ACC112 (cell line): Measurements from ENCODE around the gene ANKRD33.

ENCODE experiments used
- H2AFZ ChIP-seq: fragments of 200-600 bp; sonication (generic); one replicate; pipeline ENCODE4 v1.6.0; 2017; ENCODE audit warnings: antibody characterized with exemption, low read length; ENCODE audit not compliant: unreplicated experiment
- H3K27ac ChIP-seq: fragments of 200-600 bp; sonication (generic); 2 replicates; pipeline ENCODE4 v1.5.1; 2014; ENCODE audit warnings: low read depth, mild to moderate bottlenecking, antibody characterized with exemption, low read length, moderate library complexity
- H3K27me3 ChIP-seq: fragments of 200-600 bp; sonication (generic); 2 replicates; pipeline ENCODE4 v1.6.1; 2014; ENCODE audit warnings: mild to moderate bottlenecking, antibody characterized with exemption, low read length, moderate library complexity, mixed read lengths; ENCODE audit not compliant: insufficient read depth
- H3K36me3 ChIP-seq: fragments of 200-600 bp; sonication (generic); 2 replicates; pipeline ENCODE4 v1.6.1; 2016; ENCODE audit warnings: mild to moderate bottlenecking, antibody characterized with exemption, low read length, moderate library complexity, mixed read lengths; ENCODE audit not compliant: insufficient read depth
- H3K4me1 ChIP-seq: fragments of 200-600 bp; sonication (generic); one replicate; pipeline ENCODE4 v1.6.1; 2016; ENCODE audit warnings: low read length, mixed read lengths; ENCODE audit not compliant: insufficient read depth, unreplicated experiment, control insufficient read depth
- H3K4me3 ChIP-seq: fragments of 200-600 bp; sonication (generic); 2 replicates; pipeline ENCODE4 v1.5.1; 2014; ENCODE audit warnings: mild to moderate bottlenecking, low read depth, low read length
- H3K79me2 ChIP-seq: fragments of 200-600 bp; sonication (generic); one replicate; pipeline ENCODE4 v1.6.0; 2016; ENCODE audit warnings: low read length; ENCODE audit not compliant: control insufficient read depth, unreplicated experiment, insufficient read depth

Gene ANKRD33

GRCh38 chr12:51847643-51848325, 40.1 kb upstream of the ANKRD33 start:
- no peak overlapping the region for H3K27ac ChIP-seq
- no peaks in the 10 kb centered on the region for H3K36me3 ChIP-seq
- H3K4me3 ChIP-seq = peak overlapping the region; percentile 64
- H3K4me1 ChIP-seq = peaks cover 5% of the 10 kb centered on the region
- peak overlapping the region; percentile 67 for H2AFZ ChIP-seq
- H3K27me3 ChIP-seq = peaks cover 67% of the 10 kb centered on the region
- H3K79me2 ChIP-seq = no peaks in the 10 kb centered on the region

- Histone ChIP-seq H3K79me2 (no peaks in the 10 kb centered on the region), H3K36me3 (no peaks in the 10 kb centered on the region), H3K4me3 (peak within 1 kb of the TSS; percentile 64), H3K4me1 (peaks cover 5% of the 10 kb centered on the region), H2AFZ (peak within 1 kb of the TSS; percentile 67), H3K27ac (no peak within 1 kb of the TSS), H3K27me3 (peaks cover 65% of the 10 kb centered on the region)
Measured at GRCh38 chr12:51848326-51848727, 39.6 kb upstream of the ANKRD33 start, which contains the start of gene FIGNL2. TSS of gene FIGNL2 (minus strand) at chr12:51848718. CDS start at chr12:51822413, 26,305 bp downstream.

- Histone ChIP-seq H3K4me3 (no peak overlapping the region), H3K4me1 (peaks cover 5% of the 10 kb centered on the region), H2AFZ (no peak overlapping the region), H3K27ac (no peak overlapping the region), H3K27me3 (peaks cover 63% of the 10 kb centered on the region), H3K36me3 (no peaks in the 10 kb centered on the region), H3K79me2 (no peaks in the 10 kb centered on the region)
Measured at GRCh38 chr12:51848841-51849735, 38.8 kb upstream of the ANKRD33 start.

- Histone ChIP-seq H3K27me3 (peaks cover 52% of the 10 kb centered on the region), H3K79me2 (no peaks in the 10 kb centered on the region), H3K4me1 (peaks cover 5% of the 10 kb centered on the region), H2AFZ (no peak overlapping the region), H3K36me3 (no peaks in the 10 kb centered on the region), H3K27ac (no peak overlapping the region), H3K4me3 (no peak overlapping the region)
Measured at GRCh38 chr12:51850081-51850964, 37.6 kb upstream of the ANKRD33 start.

GRCh38 chr12:51850965-51851299, 37.0 kb upstream of the ANKRD33 start:
- Histone ChIP-seq H2AFZ (no peak overlapping the region), H3K4me1 (peaks cover 9% of the 10 kb centered on the region), H3K79me2 (no peaks in the 10 kb centered on the region), H3K27ac (no peak overlapping the region), H3K4me3 (no peak overlapping the region), H3K36me3 (no peaks in the 10 kb centered on the region), H3K27me3 (peaks cover 51% of the 10 kb centered on the region)

GRCh38 chr12:51851413-51852124, 36.3 kb upstream of the ANKRD33 start:
- peaks cover 46% of the 10 kb centered on the region for H3K27me3 ChIP-seq
- no peaks in the 10 kb centered on the region for H3K79me2 ChIP-seq
- no peaks in the 10 kb centered on the region for H3K36me3 ChIP-seq
- no peak overlapping the region for H3K27ac ChIP-seq
- no peak overlapping the region for H2AFZ ChIP-seq
- H3K4me3 ChIP-seq = no peak overlapping the region
- H3K4me1 ChIP-seq = peaks cover 11% of the 10 kb centered on the region

- H3K79me2 ChIP-seq = no peaks in the 10 kb centered on the region
- no peak overlapping the region for H3K4me3 ChIP-seq
- peaks cover 42% of the 10 kb centered on the region for H3K27me3 ChIP-seq
- no peak overlapping the region for H3K27ac ChIP-seq
- H3K4me1 ChIP-seq = peaks cover 9% of the 10 kb centered on the region
- H2AFZ ChIP-seq = no peak overlapping the region
- no peaks in the 10 kb centered on the region for H3K36me3 ChIP-seq
Measured at GRCh38 chr12:51852404-51853137, 35.3 kb upstream of the ANKRD33 start.

- Histone ChIP-seq H2AFZ (peak overlapping the region; percentile 75), H3K27me3 (peaks cover 26% of the 10 kb centered on the region), H3K79me2 (no peaks in the 10 kb centered on the region), H3K4me1 (peaks cover 6% of the 10 kb centered on the region), H3K4me3 (peak overlapping the region; percentile 65), H3K36me3 (no peaks in the 10 kb centered on the region), H3K27ac (no peak overlapping the region)
Measured at GRCh38 chr12:51855586-51856428, 32.1 kb upstream of the ANKRD33 start.

GRCh38 chr12:51860986-51861385, 26.9 kb upstream of the ANKRD33 start:
- Histone ChIP-seq H2AFZ (no peak overlapping the region), H3K27ac (no peak overlapping the region), H3K4me1 (peaks cover 1% of the 10 kb centered on the region), H3K36me3 (no peaks in the 10 kb centered on the region), H3K79me2 (no peaks in the 10 kb centered on the region), H3K27me3 (peaks cover 26% of the 10 kb centered on the region), H3K4me3 (no peak overlapping the region)
